Activated CD8-positive, alpha-beta memory T cell treated with anti-CD3 and anti-CD28 coated beads, Interleukin-2, amount 50 U/mL, for 4 hours (primary cell): ENCODE data around the gene TBC1D2B.

Experiments used
- DNase-seq: peaks from one replicate; pipeline ENCODE4 v3.0.0-alpha.2; 2020

TBC1D2B gene

DNA sequence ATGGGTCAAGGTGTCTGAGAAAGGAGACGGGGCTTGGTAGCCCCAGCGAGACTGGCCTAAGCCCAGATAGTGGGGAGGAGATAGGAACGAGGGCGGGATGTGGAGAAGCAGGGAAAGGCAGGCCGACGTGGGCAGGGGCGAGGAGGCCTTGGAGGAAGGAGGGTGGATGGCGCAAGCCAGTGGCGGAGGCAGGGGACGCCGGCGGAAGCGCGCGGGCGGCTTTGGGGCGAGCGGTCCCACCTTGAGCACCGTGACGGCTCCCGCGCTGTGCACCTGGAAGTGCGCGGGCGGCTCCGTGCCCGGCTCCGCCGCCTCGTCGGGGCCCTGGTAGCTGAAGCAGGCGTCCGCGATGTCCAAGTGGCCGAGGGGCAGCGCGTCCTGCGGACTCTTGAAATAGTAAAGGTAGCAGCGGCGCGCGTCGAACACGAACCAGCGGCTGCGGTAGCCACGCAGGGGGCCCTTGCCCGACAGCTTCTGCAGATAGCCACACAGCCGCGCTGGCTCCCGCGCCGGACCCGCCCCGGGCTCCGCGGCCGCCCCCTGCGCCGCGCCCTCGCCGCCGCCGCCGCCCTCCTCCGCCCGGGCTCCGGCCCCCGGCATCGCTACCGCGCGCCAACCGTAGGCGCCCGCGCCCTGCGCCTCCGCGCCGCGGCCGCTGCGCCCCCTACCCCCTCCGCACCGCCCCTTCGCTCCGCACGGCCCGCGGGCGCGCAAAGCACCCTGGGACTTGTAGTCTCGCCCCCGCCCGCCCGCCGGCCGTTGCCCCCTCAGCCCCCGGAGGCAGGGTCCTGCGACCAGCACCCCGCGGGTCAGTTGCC is at the start of gene TBC1D2B:
TSS of gene TBC1D2B (minus strand) at position 659 of the 818 bp plus-strand sequence. CDS start at position 600, 59 bp downstream.
- peak; percentile 76 for DNase-seq

DNA sequence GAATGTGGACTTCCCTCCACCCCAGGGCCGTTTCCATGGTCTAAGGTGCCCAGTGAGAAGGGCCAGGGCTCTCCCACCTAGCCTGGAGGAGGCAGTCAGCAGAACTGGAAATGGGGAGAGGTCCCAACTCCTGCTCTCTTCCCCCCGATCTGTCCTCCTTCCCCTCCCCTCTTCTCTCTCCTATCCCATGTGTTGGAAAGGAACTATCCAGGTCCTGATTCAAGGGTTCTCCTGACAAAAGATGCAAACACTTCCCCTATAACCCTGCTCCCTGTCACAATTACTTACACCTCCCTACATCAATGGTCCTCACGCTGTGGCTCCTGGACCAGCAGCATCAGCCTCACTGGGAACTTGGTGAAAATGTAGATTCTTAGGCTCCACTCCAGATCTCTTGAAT is 47.8 kb upstream of the TBC1D2B start:
- DNase-seq = no peak

DNA sequence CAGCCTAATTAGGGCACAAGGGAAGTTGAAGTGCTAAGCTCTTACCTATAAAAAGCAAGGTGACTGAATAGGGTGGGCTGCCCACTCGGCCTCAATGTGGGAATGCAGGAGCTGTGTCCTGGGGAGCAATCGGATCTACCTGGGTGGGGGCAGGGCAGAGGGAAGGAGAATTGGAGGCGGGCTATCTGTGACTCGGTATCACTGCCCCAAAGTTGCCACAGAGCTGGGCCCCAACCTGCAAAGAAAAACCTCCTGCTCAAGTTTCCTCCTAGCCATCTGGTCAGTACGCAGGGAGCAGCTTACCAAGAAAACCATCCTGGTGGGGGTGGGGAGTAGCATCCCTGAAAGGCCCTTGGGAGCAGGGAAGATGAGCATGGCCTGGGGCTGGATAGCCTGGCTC is 43.0 kb upstream of the TBC1D2B start:
- no peak for DNase-seq

DNA sequence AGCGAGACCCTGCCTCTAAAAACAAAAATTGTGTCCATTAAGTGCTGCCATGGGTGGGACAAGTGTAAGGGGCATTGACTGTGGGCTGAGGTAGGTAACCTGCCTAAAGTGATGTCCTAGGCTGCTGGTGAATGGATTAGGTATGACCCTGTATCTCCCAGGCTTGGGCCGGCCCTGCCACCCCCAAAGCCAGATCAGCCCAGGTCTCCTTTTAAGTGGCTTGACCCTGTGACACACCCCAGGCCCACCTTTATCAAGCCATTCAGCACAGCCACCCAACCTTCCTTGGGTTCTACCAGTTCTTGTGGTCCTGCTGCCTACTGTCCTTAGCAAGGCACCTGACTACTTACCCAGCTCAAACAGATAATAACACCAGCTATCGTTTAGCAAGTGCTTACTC is 35.0 kb upstream of the TBC1D2B start:
- no peak for DNase-seq

DNA sequence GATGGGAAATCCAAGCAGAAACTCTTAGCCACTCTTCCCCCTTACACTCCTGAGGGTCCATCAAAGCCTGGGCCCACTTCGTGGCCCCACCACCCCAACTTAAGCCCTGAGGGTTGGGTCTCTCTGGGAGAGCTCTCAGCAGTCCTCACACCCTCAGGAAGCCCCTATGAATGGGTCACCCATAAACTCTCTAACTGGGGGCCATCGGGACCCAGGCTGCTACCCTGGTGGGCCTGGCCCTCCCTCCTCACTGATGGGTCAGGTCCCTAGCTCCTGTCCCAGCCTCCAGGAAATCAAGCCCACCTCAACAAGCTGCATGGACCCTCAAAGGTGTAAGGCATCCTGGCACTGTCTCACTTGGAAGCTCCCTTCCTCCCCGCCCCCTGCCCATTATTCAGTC is 34.3 kb upstream of the TBC1D2B start:
- DNase-seq = no peak

DNA sequence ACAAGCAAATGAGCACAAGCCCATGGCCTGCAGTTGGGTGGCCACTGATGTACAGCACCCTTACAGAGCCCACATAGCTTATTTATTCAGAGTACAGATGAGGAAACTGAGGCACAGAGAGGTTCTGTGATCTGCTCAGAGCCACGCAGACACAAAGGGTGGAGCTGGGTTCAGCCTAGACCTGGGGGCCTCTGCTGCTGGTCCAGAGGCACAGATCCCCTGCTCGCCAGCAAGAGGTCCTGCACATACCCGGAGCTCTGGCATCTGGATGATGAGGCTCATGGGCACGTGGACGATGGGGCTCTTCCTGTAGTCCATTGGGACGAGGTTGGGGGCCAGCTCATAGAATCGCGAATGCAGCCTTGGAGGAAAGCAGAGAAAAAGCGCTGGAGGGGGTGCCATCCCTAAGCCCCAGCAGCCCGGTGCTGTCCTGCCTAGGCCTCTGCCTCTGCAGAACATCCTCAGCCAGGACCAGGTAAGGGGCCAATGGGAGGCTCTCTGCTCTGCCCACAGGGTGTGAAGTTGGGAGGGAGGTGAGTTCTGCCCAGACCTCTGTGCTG is 33.5 kb upstream of the TBC1D2B start:
- no peak for DNase-seq

DNA sequence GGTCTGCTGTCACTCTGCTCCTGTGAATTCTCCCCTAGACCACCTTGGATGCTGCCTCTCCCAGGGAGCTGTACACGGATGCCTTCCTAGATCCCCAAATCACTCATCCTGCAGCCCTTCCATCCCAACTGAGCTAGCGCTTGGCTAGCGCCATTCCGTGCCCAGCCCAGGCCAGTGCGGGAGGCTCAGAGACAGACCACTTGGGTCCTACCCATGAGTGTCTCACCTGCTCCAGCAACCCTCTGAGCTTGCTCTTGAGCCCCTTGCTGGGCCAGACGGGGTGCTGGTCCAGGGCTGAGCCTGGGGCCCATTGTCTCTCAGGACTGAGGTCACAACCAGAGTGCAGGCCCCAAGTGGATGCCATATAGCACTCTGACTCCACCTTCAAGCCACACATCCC is 32.6 kb upstream of the TBC1D2B start:
- no peak for DNase-seq

DNA sequence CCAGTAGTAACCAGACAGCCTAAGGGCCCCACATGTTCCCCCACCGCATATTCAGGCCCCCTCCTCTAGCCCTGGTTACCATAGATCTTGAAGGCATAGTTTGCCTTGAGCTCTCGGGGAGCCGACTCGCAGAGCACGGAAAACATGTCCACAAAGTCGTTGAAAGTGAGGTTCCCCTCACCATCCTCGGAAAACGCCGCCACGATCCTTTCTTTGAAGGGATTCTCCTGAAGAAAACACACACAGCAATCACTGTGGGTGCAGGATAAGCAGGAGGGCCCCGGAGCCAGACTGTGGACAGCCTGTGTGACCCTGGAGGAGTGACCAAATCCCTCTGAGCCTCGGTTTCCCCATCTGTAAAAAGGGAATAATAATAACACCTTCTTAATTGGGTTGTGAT is 31.6 kb upstream of the TBC1D2B start:
- no peak for DNase-seq

DNA sequence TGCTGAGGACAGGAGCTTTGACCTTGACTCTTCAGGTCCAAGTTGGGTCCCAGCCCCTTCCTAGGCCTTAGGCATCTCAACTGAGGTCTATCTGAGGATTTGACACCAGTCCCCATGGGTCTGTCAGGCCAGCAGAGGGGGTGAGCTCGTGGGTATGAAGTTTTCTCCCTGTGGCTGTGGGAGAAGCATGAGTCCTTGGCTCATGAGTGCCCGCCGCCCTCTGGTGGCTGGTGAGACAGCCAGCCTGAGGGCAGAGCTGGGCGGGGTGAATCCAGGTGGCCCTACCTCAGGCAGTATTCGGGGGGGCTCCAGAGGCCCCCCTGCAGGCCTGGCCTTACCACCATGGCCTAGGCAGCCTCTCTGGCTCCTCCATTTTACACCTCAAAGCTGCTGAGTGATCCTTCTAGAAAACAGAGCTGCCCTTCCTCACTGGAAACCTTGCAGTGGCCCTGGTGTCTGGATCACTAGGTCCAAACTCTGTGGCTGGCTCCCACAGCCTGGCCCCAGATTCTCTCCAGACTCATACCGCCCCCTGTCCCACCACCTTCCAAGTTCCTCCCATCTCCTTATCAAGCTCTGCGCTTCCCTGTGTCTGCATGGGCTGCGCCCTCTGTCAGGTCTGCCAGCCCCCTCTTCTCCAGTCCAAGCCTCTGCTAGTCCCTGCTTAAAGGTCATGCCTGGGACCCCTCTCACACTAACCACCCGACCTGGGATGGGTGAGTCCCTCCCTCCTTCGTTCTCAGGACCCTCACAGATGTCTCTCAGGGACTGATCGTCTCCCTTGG is 31.0 kb upstream of the TBC1D2B start:
- peak; percentile 85 for DNase-seq

DNA sequence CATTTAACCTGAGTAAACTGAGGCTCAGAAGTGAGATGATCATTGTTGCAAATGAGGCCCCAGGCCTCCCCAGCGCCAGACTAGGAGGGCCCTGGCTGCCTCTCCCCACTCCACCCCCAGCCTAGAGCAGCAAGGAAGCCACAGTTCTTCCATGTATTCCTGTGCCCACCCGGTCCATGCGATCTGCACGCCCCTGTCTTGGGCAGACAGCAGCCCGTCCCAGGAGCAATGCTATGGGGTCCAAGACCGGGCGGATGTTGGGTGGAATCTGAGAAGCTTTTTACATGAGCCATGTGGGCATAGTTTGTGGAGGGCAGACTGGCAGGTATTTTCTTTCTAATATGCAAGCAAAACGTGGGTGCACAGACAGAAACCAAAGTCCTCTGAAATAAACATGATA is 30.0 kb upstream of the TBC1D2B start:
- DNase-seq = no peak

DNA sequence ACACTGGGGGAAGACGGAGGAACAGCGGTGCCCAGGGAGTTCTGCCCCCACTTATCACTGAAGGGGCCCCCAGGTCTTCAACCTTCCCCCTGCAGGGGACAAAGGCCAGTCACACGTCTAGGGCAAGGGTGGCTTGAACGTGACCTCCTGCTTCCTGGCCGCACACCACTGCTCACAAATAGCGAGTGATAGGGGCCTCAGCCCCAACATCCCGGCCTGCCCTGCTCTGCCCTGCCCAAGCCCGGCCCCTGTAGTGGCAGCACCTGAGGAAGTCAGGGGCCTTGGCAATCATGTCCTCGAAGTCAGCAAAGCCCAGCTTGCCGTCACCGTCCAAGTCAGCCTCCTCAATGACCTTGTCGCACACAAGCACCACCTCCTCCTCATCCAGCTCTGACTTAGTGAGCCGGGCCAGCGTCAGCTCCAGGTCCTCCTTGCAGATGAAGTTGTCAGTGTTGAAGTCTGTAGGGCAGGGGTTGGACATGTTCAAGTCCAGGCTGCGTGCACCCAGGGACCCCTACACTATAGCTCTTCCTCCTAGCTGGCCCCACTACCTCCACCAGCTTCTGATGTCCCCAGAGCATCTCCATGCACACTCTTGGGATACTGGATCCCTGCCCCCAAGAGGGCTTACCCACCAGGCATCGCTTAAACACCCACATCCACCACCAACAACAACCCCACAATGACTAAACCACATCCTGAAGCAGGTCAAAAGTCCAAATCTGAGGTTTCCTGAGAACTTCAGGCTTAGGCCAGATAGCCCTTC is 28.1 kb upstream of the TBC1D2B start:
- no peak for DNase-seq

DNA sequence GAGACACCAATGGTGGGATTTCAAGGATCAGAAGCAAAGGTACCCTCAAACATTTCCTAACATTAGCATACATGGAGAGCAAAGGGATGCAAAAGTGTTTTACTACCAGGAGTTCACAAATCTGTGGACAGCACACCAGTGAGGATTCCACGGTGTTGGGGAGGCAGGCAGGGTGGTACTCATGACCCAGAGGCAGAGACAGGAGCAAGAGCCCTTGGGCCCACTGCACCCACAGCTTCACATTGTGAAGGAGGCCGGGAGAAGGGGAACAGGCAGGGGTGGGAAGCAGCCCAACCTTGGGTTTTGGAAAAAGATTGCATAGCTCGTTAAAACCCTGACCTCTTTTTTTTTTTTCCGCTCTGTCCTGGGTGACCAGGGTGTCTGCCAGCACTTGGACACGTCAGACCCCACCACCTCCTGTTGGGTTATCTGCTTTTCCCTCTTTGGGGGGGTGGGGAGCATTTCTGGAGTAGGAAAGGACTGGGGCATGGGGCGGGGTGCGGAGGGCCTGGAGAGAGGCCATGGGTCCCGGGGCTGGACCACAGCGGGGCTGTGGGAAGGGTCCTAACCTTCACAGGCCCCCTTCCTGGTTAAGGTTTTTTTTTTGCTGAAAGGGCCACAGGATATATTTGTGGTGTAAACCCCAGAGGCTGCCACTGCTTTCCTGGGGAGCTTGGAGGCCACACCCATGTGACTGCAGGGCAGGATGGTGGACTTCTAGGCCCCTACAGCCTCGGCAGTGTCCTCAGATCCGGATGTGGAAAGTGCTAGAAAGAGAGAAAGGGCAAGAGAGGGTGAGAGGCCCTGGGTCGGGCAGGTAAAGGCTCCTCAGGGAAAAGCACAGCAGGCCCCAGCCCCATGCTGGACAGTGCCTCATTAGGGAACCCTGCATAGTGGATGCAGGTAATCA is 27.3 kb upstream of the TBC1D2B start:
- no peak for DNase-seq

DNA sequence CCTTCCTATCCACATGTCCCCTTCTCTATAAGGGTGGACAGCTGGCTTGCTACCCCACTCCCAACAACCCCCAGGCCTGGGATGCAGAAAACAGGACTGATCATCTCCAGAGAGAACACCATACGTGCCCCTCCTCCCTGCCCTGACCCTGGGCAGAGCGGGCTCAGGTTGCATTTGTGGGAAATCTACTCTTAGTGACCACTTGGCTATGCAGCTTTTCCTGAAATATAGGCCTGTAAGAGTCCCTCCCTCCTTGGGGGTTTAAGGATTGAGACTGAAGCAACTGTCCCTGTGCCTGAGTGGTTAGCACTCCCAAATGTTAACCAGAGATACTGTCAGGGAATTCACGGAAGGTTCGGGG is 26.6 kb upstream of the TBC1D2B start:
- DNase-seq = no peak

DNA sequence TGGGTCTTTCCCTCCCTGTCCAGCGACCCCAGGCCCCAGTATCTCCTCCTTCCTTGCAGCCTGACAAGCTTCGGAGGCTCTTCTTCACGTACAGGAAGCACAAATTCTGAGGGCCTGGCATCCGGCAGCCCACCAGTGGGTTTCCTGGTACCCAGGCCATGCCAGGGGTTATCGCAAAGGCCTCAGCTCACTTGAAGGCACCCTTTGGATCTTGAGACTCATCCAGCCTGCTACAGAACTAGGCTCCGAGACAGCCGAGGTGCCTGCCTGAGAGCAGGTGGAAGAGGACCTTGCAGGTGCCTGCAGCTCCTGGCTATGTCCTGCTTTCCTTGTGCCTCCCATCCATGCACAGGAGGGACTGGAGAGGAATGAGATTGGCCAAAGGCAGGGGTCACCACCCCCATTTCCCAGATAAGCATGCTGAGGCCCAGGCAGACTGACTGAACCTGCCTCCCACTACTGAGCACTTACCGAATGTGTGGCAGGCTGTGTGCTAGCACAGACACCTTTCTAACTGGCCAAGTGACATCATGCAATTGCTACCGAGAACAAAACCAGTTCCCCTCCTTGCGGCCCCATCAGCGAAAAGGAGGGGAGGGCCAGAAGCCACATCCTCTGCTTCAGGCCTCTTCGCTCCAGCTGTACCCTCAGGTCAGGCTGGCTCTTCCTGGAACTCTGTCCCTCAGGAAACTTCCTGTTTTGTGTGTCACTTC is 26.1 kb upstream of the TBC1D2B start:
- peak; percentile 40 for DNase-seq

DNA sequence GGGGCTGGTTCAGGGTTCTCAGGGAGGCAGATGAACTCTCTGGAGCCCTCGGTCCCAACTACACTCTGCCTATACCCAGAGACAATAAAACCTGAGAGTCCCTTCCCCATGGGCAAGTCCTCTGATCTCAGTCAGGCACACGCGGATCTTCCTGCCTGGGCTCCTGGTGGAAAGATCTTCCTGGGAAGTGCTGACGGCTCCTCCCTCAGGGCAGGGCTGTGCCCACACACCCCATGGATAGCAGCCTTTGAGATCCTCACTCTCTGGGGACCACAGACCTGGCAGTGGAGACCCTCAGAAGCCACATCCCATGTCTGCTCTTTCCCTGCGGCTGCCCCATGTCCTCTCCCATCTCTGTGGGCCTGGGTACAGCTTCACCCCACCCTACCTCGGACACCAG is 25.2 kb upstream of the TBC1D2B start:
- no peak for DNase-seq

DNA sequence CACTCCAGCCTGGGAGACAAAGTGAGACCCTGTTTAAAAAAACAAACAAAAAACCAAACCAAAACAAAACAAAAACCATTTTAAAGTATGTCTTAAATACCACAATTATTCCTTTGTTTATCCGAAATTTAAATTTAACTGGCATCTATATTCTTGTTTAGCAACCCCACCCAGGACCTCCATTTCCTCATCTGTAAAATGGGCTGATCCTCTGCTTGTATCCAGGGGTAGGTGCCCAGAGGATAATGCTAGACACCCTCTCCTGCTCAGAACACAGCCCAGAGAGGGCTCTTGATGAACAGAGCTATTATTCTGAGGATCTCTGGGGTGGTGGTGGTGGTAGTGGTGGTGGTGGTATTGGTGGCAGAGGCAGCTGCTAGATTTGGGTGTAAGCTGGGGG is 24.7 kb upstream of the TBC1D2B start:
- DNase-seq = no peak

DNA sequence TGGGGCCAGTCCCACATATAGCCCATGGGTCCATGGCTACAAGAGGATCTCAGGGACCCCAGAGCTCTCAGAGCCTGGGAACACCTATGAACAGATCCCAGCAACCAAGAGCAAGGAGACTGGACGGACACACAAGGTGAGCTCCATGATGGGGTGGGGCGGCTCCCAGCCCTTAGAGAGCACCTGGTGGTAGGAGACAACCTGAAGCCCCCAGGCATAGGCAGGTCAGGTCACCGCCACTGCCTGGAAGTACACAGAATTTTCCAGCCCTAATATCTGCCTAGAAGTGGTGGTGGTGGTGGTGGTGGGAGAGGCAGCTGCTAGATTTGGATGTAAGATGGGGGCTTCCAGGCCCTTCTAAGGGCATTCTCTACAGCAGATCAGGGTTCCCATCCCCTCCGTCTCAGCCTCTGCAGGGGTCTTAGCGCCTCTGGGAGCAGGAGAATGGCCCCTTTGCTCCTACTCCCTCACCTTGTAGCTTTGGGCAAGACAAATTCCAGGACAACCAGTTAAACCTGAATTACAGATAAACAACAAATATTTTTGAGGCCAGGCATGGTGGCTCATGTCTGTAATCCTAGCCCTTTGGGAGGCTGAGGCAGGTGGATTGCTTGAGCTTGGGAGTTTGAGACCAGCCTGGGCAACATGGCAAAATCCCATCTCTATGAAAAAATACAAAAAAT is 24.1 kb upstream of the TBC1D2B start:
- no peak for DNase-seq

DNA sequence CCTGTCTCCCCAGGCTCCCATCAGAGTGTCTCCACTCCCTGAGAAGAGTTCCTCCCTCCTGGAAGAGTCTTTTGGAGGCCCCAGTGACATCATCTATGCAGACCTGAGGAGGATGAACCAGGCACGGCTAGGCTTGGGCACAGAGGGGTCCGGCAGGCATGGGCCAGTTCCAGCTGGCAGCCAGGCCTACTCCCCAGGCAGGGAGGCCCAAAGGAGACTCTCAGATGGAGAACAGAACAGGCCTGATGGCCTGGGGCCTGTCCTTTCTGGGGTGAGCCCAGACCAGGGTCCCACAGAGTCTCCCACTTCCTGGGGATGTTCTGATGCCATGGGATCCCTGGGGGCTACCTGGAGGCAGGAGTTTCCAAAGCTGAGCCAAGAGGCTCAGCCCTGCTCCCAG is 23.4 kb upstream of the TBC1D2B start:
- DNase-seq = peak; percentile 13

DNA sequence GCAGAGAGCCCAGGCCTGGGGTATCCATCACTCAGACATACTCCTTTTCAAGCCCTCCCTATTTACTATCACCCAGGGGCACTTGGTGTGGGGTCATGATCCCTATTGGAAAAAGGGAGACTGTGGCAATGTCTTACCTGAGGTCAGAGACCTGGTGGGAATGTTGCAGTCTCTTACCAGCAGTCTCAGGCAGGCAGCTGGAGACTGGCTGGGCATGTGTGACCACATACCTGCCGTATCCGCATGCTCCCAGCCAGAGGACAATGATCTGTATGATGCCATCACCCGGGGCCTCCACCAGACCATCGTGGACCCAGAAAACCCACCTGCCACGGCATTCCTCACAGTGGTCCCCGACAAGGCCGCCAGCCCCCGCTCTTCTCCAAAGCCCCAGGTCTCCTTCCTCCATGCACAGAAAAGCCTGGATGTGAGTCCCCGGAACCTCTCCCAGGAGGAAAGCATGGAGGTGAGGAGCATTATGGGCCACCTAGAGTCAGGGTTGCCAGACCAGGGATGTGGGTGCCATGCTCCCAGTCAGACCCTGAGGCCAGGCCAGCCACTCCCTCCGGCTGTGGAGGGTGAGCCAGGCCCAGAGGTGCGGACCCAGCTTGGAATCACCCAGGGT is 20.7 kb upstream of the TBC1D2B start:
- DNase-seq = no peak

DNA sequence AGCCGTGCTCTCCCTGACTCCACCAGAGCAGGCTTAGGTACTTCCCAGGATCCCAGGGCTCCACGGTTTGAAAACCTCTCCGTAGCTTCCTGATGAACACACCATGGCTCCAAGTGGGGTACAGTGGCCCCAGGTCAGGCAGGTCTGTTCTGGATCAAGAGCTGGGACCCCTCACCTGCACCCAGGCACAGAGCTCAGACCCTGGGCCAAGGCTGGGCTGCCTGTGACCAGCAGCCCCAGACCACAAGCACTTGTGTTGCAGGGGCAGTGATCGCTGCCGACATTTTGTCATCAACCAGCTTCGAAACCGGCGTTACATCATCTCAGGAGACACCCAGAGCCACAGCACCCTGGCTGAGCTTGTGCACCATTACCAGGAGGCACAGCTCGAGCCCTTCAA is 20.2 kb upstream of the TBC1D2B start:
- DNase-seq = no peak
